GM12875 (cell line): ENCODE results near the gene DISC1.

Source experiments
- H3K4me3 ChIP-seq: one replicate; pipeline ENCODE4 v1.5.1; 2011; ENCODE audit warnings: low read depth, low read length, control low read depth
- TF ChIP-seq, protein P1 (sequence below): IDR thresholded peaks from 2 replicates; pipeline ENCODE4 v1.5.1; 2011; ENCODE audit warnings: low read depth, mild to moderate bottlenecking, control low read depth, inconsistent platforms, low read length, moderate library complexity, borderline replicate concordance; ENCODE audit not compliant: insufficient read depth

Gene DISC1

DNA sequence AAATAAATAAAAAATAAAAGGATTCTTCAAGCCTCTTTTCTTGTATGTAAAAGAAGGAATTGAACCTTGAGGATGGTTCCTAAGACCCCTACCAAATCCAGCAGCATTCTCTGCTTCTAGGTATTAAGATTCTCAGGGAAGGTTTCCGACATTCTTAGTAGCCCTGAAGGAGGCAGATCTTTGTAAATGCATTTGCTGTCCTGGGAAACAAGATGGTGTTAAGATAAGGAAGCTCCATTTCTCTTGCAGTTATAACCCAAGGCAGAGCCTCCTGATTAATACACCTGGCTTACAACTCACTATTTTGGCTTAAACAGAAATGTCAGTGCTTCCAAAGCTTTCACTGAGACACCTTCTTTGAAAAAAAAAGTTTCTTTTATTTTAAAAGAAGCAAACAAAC, 393.8 kb downstream of the DISC1 start:
- TF ChIP-seq, protein P1, sequence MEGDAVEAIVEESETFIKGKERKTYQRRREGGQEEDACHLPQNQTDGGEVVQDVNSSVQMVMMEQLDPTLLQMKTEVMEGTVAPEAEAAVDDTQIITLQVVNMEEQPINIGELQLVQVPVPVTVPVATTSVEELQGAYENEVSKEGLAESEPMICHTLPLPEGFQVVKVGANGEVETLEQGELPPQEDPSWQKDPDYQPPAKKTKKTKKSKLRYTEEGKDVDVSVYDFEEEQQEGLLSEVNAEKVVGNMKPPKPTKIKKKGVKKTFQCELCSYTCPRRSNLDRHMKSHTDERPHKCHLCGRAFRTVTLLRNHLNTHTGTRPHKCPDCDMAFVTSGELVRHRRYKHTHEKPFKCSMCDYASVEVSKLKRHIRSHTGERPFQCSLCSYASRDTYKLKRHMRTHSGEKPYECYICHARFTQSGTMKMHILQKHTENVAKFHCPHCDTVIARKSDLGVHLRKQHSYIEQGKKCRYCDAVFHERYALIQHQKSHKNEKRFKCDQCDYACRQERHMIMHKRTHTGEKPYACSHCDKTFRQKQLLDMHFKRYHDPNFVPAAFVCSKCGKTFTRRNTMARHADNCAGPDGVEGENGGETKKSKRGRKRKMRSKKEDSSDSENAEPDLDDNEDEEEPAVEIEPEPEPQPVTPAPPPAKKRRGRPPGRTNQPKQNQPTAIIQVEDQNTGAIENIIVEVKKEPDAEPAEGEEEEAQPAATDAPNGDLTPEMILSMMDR: no peak
- no peak overlapping the region for H3K4me3 ChIP-seq

DNA sequence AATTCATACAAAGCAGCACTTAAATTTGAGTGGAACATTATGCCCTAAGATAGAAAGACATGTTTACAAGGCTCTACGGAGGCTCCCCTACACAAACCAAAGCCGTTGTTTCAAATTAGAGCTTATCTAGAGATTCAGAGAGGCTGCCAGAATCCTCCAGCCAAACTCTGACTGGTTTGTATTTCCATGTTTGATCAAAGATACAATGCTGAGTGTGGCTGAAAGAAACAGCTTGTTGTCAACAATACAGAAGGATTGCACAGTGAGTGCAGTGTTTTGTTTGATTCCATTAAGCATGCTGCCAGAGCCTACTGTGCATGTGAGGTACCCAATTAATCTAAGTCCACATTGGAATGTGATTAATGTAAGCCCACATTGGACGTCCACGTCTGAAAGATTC, 402.7 kb downstream of the DISC1 start:
- TF ChIP-seq, protein P1: no peak
- H3K4me3 ChIP-seq: no peak overlapping the region

DNA sequence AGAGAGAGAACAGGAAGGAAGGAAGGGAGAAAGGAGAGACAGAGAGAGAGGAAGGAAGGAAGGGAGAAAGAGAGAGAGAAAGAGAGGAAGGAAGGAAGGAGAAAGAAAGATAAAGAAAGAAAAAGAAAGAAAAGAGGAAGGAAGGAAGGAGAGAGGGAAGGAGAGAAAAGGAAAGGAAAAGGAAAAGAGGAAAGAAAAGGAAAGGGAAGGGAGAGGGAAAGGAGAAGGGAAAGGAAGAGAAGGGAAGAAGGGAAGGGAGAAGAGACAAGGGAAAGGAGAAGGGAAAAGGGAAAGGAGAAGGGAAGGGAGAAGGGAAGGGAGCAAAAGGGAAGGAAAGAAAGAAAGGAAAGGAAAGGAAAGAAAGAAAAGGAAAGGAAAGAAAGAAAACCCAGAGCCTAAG, 404.6 kb downstream of the DISC1 start:
- H3K4me3 ChIP-seq: no peak overlapping the region
- TF ChIP-seq, protein P1: no peak

DNA sequence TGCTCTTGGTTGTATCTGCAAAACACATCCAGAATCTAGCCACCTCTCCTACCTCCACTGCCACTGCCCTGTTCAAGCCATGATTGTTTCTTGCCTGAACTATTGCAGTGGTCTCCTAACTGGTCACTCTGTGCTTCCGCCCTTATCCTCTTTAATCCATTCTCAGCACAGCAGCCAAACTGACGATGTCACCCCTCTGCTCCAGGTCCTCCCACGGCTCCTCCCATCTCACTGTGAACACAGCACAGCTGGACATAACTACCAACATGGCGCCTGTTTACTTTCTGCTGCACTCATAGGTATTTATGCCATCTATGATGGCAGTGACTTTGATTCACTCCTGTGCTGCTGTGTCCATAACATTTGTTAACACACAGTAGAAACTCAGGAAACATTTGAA, 406.7 kb downstream of the DISC1 start:
- H3K4me3 ChIP-seq: no peak overlapping the region
- TF ChIP-seq, protein P1: no peak

DNA sequence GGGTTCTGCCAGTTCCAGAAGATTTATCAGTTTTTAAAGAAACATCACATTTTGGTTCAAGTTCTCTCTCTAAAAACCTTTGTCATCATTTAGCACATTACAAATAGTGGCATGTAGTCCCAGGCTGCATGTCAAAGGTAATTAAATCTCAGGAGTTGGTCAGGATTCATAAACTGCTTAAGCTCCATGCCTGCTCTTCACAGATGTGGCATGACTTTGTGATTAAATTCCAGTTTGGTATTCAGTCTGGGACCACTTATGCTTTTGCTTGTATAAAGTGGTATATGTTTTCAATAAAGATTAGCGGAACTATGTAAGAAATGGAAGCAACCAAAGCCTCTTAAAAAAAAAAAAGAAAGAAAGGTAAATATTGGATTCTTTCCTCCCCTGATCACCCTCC, 408.0 kb downstream of the DISC1 start:
- no peak overlapping the region for H3K4me3 ChIP-seq
- TF ChIP-seq, protein P1: no peak

DNA sequence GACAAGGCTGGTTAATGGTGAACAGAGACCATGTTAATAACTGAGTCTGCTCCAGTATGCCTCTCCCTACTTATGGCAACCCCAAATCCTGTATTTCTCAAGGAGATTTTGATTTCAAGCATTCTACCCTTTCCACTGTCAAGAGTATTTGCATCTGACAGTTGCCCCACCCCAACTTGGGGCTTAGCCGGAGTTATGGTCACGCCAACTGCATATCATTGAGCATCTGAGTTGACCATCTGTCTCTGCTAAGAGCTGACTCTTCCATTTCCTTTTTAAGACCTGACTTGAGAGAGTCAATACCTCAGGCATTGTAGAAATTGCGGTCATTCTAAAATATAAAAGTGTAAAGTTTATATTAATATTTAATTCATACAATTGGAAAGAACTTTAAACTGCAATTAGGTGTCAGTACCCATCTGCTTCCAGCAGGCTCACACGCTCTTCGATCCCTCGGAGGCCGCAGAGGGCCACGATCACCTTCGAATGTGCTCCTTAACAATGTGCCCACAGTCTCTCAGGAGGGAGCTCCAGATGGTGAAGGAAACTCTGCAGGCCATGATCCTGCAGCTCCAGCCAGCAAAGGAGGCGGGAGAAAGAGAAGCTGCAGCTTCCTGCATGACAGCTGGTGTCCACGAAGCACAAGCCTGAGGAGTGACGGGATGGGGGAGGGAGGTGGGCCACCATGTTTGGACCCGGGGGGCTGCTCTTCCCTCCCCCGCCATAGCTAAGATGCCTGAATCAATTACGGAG, 409.8 kb downstream of the DISC1 start:
- TF ChIP-seq, protein P1: no peak
- no peak overlapping the region for H3K4me3 ChIP-seq

DNA sequence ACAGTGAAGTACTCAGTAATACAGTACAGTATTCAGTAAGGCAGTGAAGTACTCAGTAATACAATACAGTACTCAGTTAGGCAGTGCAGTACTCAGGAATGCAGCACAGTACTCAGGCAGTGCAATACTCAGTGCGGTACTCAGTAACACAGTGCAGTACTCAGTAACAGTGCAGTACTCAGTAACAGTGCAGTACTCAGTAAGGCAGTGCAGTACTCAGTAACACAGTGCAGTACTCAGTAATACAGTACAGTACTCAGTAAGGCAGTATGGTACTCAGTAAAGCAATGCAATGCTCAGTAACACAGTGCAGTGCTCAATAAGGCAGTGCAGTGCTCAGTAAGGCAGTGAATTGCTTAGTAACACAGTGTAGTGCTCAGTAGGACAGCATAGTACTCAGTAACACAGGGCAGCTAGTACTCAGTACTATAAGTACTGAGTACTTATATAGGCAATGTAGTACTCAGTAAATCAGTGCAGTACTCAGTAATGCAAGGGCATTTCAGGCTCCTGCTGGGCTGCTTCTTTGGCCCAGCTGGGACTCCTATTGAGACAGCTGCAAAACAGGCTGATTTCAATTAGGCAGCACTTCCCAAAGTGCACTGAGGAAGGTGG, 411.3 kb downstream of the DISC1 start:
- no peak overlapping the region for H3K4me3 ChIP-seq
- TF ChIP-seq, protein P1: no peak
